HG02763 (cell line): ENCODE measurements around the gene SEPTIN10.

ENCODE experiments used
- ATAC-seq: cut with Tn5 transposase; IDR thresholded peaks from one replicate; pipeline ENCODE4 v1.9.1; 2021; ENCODE audit warnings: mild to moderate bottlenecking, moderate library complexity; ENCODE audit not compliant: unreplicated experiment

The SEPTIN10 gene

DNA sequence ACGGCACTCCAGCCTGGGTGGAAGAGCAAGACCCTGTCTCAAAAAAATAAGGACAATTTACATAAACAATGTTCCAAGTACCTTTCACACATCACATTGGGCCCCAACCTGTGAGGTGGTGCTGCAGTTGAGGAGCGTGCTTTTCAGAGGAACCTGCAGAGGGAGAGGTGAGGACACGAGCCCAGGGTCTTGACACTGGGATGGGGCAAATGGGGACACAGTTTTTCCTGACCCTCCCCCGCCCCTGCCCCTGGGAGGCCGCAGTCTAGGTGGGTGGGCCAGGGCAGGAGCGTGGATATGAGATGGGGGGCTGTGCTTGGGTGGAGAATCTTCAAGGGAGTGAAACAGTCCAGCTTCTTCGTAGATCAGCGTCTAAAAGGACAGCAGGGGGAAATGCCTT is 112.9 kb downstream of the SEPTIN10 start:
- no peak for ATAC-seq

DNA sequence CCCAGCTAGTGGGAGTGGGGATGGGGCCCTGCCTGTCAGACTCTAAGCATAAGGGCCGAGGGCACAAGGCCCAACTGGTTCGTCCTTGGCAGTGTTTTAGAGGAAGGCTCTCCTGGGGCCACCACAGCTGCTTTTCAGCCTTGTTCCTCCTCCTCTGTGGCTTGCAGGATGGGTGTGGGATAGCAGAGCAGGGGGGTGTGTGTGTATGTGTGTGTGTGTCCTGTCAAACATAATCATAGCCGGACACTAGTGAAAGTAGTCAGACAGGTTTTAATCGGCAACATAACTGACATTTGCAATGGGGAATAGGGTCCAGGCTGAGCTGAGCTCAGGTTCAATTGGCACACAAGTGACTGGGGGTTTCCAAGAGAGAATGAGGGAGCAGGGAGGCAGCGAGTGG is 114.2 kb downstream of the SEPTIN10 start:
- ATAC-seq = no peak

DNA sequence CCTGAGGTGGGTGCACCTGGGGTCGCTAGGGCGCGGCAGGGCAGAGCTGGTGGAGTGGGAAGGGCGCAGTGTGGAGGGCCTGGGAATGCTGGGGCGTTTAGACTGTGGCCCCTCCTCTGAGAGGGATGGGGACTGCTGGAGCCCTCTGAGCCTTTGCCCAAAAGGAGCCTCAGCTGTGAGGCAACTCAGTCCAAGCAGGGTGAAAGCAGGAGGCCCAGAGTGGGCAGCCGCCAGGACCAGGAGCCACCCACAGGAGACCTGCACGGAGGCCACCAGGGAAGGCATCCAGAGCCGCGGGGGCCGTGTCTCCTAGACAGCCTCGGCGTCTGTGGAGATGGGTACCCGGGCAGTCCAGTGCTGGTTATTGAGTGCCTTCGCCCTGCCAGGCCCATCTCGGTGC is 114.9 kb downstream of the SEPTIN10 start:
- no peak for ATAC-seq

DNA sequence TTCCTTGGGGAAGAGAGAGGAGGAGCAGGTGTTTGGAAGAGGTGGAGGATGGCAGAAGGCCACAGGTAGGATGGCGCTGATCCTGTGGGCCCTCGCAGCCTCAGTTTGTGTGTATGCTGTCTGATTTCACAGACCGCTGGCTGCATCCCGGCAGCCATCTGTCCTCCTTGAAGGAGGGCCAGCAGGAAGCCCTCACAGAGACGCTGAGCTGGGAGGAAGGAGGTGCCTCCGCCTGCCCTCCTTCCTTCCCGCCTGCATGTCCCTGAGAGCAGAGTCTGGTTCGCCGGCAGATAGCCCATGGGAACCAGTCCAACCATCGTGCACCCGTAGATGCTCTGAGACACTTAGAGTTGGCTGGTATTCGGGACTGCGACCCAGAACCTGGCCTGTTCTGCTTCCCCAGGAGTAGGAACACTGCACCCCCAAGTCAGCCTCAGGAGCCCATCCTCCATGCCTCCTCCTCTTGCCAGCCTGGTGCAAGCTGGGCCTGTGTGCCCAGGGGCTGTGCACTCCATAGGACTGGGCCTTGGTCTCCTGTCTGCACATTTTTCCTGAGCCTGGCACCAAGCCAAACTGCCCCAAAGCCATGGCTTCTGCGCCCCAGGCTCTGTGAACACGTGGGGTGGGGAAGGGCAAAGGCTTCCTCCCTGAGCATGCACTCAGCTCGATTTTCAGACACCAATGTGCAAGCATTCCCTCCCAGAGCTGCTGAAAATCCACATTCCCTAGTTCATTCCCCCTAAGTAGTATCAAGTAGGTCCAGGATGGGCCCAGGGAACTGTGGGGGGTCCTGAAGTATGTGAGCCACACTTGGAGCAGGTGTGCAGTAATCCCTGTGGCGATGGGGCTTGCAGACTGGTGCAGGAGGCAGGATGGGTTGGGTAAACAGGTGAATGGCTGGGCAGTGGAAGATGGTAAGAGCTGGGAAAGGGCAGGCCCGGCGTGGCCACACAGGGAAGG is 115.6 kb downstream of the SEPTIN10 start:
- no peak for ATAC-seq

DNA sequence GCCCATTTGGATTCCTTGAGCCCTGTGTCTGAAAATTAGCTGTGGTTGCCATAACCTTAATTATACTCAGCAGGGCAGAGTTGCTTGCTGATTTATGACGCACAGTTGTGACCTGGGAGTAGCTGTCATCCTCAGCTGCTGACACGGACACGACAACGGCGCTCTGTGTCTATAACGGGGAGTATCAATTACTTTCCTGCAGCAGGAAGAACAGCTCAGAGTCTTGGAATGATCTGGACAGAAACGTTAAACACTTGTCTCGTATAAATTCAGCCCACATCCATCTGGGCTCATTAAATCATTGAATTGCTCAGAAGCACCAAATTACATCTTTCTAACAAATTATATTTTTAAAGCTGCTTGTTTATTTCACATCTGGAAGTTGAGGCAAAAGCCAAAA is 116.3 kb downstream of the SEPTIN10 start:
- ATAC-seq = no peak

DNA sequence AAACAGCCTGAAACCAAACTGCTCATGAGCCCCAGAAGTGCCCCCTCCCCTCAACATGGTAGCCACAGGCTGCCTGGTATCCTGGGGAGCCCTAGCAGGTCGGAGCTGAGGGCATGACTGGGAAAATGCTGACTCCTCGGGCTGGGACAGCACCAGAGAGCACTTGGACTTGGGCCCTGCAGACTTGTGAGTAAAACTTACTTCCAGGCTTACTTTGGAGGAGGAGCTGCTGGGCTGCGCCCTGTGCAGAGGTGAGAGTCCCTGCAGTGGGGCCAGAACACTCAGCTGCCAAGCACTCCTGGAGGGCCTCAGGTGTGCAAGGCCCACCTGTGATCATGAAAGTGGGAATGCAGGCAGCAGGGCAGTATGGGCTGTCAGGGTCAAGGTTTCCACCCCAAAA is 119.4 kb downstream of the SEPTIN10 start:
- no peak for ATAC-seq

DNA sequence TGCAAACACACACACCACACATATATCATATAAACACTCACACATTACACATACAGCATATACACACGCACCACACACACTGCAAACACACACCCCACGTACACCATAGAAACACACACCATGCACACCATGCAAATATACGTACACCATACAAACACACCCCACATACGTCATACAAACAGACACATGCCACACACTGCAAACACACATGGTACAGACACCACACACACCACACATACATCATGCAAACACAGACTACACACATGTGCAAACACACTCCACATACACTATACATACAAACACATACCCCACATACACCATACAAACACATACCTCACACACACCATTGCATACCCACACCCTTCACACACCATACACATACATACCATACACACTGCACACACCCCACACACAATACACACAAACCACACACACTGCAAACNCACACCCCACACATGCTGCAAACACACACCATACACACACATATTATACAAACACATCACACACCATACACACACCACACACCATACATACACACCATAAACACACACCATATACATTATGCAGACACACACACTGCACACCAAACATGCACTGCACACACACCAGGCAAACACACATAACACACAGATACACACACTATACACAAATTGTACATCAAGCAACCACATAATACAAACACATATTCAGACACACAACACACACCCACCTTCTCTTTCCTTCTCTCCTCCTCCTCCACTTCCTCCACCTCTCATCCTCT is 120.4 kb downstream of the SEPTIN10 start:
- no peak for ATAC-seq
